ENCODE data around the gene MAGEA9.
"Not testable (repeated sequence)": the region's sequence is repeated elsewhere in the genome, so short reads cannot be mapped to it uniquely, and the experiment has no call there.

MAGEA9 gene

GRCh38 chrX:149781727-149782126, at the start of gene MAGEA9:
TSS of gene MAGEA9 (plus strand) at chrX:149781930. CDS start at chrX:149786211, 4,281 bp downstream.
- DNase-seq = not testable (repeated sequence)

GRCh38 chrX:149742269-149742668, 39.5 kb upstream of the MAGEA9 start:
- DNase-seq = not testable (repeated sequence)

- DNase-seq = not testable (repeated sequence)
These were observed 35.2 kb upstream of the MAGEA9 start for GRCh38 chrX:149746390-149747007.

- DNase-seq = no peak
These were observed 24.3 kb upstream of the MAGEA9 start for GRCh38 chrX:149757206-149758067.

- no peak for DNase-seq
These were observed 23.5 kb upstream of the MAGEA9 start for GRCh38 chrX:149758068-149758714.

GRCh38 chrX:149758715-149759078, 23.0 kb upstream of the MAGEA9 start:
- not testable (repeated sequence) for DNase-seq

- no peak for DNase-seq
These were observed 21.9 kb upstream of the MAGEA9 start for GRCh38 chrX:149759824-149760223.

GRCh38 chrX:149760965-149761364, 20.8 kb upstream of the MAGEA9 start:
- DNase-seq = no peak

- DNase-seq = not testable (repeated sequence)
These were observed 19.7 kb upstream of the MAGEA9 start for GRCh38 chrX:149761858-149762674.

GRCh38 chrX:149762696-149763614, 18.8 kb upstream of the MAGEA9 start:
- DNase-seq = no peak

GRCh38 chrX:149770344-149770743, 11.4 kb upstream of the MAGEA9 start:
- DNase-seq = not testable (repeated sequence)

GRCh38 chrX:149773026-149773425, 8.7 kb upstream of the MAGEA9 start:
- DNase-seq = not testable (repeated sequence)

GRCh38 chrX:149773768-149774167, 8.0 kb upstream of the MAGEA9 start, which contains the start of gene HSFX1:
TSS of gene HSFX1 (plus strand) at chrX:149774068. CDS start at chrX:149774682, 614 bp downstream.
- DNase-seq = not testable (repeated sequence)

GRCh38 chrX:149777999-149778398, 3.7 kb upstream of the MAGEA9 start:
- DNase-seq = not testable (repeated sequence)

- DNase-seq = not testable (repeated sequence)
These were observed 13.8 kb downstream of the MAGEA9 start for GRCh38 chrX:149795531-149795930.

- DNase-seq = no peak
These were observed 17.5 kb downstream of the MAGEA9 start for GRCh38 chrX:149799095-149799714.

GRCh38 chrX:149799938-149800337, 18.2 kb downstream of the MAGEA9 start:
- DNase-seq = no peak

- no peak for DNase-seq
These were observed 21.8 kb downstream of the MAGEA9 start for GRCh38 chrX:149803458-149804062.

- DNase-seq = no peak
These were observed 22.4 kb downstream of the MAGEA9 start for GRCh38 chrX:149804102-149804501.

- DNase-seq = no peak
These were observed 26.2 kb downstream of the MAGEA9 start for GRCh38 chrX:149807747-149808458.
